Left hindlimb (tissue), 1 donor: Measurements from ENCODE around the gene SLC25A24.

Experiments
- DNase-seq: peaks from one replicate; pipeline ENCODE4 v3.0.0-alpha.2; 2018

The SLC25A24 gene

DNA sequence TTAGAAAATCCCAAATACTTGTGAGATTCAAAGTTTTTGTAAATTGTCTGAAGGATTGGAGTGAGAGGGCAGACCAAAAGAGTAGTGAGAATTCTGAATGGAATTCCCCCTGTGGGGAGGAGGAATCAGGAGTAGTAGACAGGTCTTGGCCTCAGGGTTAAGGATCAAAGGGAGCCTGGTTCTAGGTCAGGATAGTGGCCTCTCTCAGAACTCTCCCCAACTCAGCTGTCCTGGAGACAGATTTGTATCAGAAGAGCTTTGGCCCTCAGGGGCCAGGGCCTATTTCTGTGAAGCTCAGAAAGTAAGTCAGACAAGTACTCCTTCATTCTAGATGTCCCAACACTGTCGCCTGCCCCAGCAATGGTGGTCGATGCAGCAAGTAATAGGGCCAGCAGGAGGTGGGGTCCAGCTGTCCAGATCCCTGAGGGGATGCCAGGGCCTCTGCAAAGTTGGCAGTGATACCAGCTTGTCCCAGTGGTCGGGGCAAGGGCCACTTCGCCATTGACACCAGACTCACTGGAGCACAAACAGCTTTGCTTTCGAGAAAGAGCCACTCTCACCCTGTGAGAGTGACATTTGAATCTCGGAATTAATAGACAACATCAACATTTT lies 115.2 kb downstream of the SLC25A24 start:
- no peak for DNase-seq
